ENCODE data around the gene BEND6. TPM values are rescaled to one million over a fixed set of nuclear protein-coding genes. Genes with fewer than 3 reads are reported as not detected.

Gene BEND6
- total and polyA plus RNA-seq, 2 of the 8 experiments (the other 6 are each of a cell fraction or from before 2014, with no cell fraction given): 0.71 to 2.1 TPM

GRCh38 chr6:57002197-57002596 lies 47.3 kb downstream of the BEND6 start:
- CTCF ChIA-PET (ENCODE audit: partially characterized antibody): interaction anchor here (3.0 kb wide), 1 partner anchor 17 kb away, joined by 21 read pairs; no protein-coding TSS in a partner anchor
- no peak for TF ChIP-seq CBX5 (IDR thresholded peaks at IDR 0.05; ENCODE audit: low read depth, low read length)
- no peak for TF ChIP-seq CTCF (IDR thresholded peaks at IDR 0.05; ENCODE audit: control extremely low read depth in 1 of 3, insufficient read depth in 1 of 3, low read depth in 1 of 3, low read length in 3 of 3)
- no peak for TF ChIP-seq KDM4A (IDR thresholded peaks at IDR 0.05; ENCODE audit: low read depth, low read length, severe bottlenecking)

More at GRCh38 chr6:57002197-57002596, 47.3 kb downstream of the BEND6 start:
- Histone ChIP-seq H3K4ac (replicated peaks; ENCODE audit: insufficient read length, low read depth, low read length) (no peak overlapping the region), H3K23ac (ENCODE audit: insufficient read length) (no peak overlapping the region), H3K27ac (ENCODE audit: low read depth, low read length) (no peak overlapping the region), H3K79me1 (ENCODE audit: low read depth, low read length) (no peaks in the 10 kb centered on the region), H2BK20ac (ENCODE audit: low read length) (no peak overlapping the region), H2BK5ac (ENCODE audit: low read depth, low read length) (no peak overlapping the region), H4K20me1 (replicated peaks in 1 of 2; ENCODE audit: control insufficient read depth in 1 of 2, insufficient read depth in 2 of 2, low read length in 2 of 2) (no peaks in the 10 kb centered on the region), H3K27me3 (replicated peaks in 1 of 4; ENCODE audit: control insufficient read depth in 3 of 4, extremely low read depth in 1 of 4, insufficient read depth in 3 of 4, low read length in 3 of 4) (no peaks in the 10 kb centered on the region), H3K36me3 (ENCODE audit: control insufficient read depth in 2 of 4, insufficient read depth in 4 of 4, low read length in 3 of 4) (no peaks in the 10 kb centered on the region), H2BK120ac (replicated peaks; ENCODE audit: low read depth, low read length) (no peak overlapping the region), H4K91ac (replicated peaks; ENCODE audit: insufficient read length, low read length) (no peak overlapping the region), H3K4me2 (ENCODE audit: insufficient read depth in 1 of 2, low read depth in 2 of 2, low read length in 2 of 2) (no peak overlapping the region), H3K56ac (replicated peaks; ENCODE audit: insufficient read length, low read depth, low read length) (no peak overlapping the region), H4K8ac (ENCODE audit: extremely low read depth, insufficient read depth, low read length) (no peak overlapping the region), H4K5ac (ENCODE audit: insufficient read length, low read depth, low read length) (no peak overlapping the region), H3K4me3 (ENCODE audit: extremely low read depth in 1 of 4, insufficient read depth in 2 of 4, low read depth in 3 of 4, low read length in 4 of 4) (no peak overlapping the region), H3K4me1 (replicated peaks in 1 of 4; ENCODE audit: control insufficient read depth in 3 of 4, insufficient read depth in 4 of 4, low read length in 3 of 4) (no peaks in the 10 kb centered on the region), H2AK5ac (ENCODE audit: low read depth, low read length) (no peak overlapping the region), H3K9me3 (ENCODE audit: insufficient read depth in 2 of 2, low read depth in 1 of 2, low read length in 1 of 2) (peaks cover 11 to 13% of the 10 kb centered on the region in 2 experiments), H2BK12ac (ENCODE audit: low read depth, low read length) (no peak overlapping the region), H2AFZ (ENCODE audit: low read length) (no peak overlapping the region), H3K79me2 (ENCODE audit: control insufficient read depth in 1 of 2, insufficient read depth in 2 of 2, low read length in 2 of 2) (no peaks in the 10 kb centered on the region), H3K23me2 (ENCODE audit: low read depth, low read length) (no peaks in the 10 kb centered on the region; the same call in 1 of the 2 replicates), H3K9ac (replicated peaks in 1 of 4; ENCODE audit: extremely low read depth in 1 of 4, low read depth in 3 of 4, low read length in 3 of 4) (no peak overlapping the region), H3K14ac (ENCODE audit: insufficient read length) (no peak overlapping the region), H3K18ac (ENCODE audit: extremely low read depth, low read length) (no peak overlapping the region), H2BK15ac (ENCODE audit: low read length) (no peak overlapping the region)
- no peak for FAIRE-seq
- POLR2A ChIA-PET (ENCODE audit: partially characterized antibody): no interaction called here
- DNase-seq (ENCODE audit: low read depth in 1 of 2, low spot score in 2 of 2): no peak
